ENCODE data around the gene NFXL1.
"Not testable (repeated sequence)": the region's sequence is repeated elsewhere in the genome, so short reads cannot be mapped to it uniquely, and the experiment has no call there.

Gene NFXL1

DNA sequence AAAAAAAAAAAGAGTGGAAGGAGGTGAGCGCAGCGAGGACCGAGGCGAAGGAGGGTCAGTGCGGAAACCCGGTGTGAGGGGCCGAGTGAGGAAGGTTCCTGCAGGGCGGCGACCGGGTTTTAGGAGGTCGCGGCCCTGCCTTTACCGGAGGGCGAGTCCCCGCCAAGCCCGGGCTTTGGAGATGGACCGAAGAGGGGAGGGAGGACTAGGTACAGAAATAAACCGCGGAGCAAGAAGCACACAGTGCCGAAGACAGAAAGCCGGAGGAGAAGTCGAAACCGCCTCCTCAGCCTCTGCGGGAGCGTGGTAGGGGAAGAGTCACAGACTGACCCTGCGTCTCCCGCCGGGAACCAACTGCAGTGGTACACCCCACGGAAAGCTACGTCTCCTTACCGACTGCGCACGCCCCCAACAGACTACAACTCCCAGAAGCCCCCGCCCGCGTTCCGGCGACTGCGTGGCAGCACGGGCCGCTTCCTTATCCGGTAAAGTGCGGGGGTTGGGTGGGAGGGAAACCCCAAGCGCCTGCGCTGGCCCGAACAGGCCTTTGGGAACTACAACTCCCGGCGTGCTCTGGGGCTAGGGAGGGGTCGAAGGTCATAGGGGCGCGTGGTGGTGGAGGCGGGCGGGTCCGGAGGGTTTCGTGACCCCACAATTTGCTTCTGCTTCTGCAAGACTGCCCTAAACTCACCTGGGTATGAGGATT, at the start of gene NFXL1:
Gene NFXL1 (minus strand): TSS at position 364 of the 706 bp plus-strand sequence. CDS start 380 bp downstream, outside the sequence.
- H3K9ac ChIP-seq (ENCODE audit: low read depth, low read length): peak within 1 kb of the TSS; percentile 99

DNA sequence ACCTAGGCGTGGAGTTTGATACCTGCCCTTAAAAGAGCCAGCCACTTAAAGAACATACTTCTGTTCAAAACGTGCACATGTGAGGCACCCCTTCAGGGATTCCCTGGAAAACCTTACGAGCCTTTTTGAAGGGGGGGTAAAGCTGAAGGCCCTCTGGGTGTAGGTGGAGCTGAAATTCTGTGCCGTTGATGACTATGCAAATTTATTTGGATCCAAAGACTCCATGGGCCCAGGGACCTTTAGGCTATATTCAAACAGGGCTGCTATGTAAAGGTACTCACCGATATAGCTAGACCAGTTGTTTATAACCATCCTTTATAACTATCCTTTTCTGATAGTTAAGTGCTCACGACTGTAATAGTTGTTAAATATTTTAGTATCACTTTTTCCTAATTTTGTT, 40.3 kb upstream of the NFXL1 start:
- Histone ChIP-seq H3K36me3 (ENCODE audit: insufficient read depth, low read length) (no peaks in the 10 kb centered on the region), H3K9ac (ENCODE audit: low read depth, low read length) (no peak overlapping the region), H3K9me3 (ENCODE audit: control insufficient read depth, insufficient read depth, low read length) (0 out of 2 replicates have a peak, but pooled peaks cover 3% of the 10 kb centered on the region), H3K4me1 (ENCODE audit: insufficient read depth, low read length) (no peaks in the 10 kb centered on the region)

More for the DNA sequence above, at the start of gene NFXL1:
- no peaks in the 10 kb centered on the region for H3K36me3 ChIP-seq (ENCODE audit: insufficient read depth, low read length)
- H3K9me3 ChIP-seq (ENCODE audit: control insufficient read depth, insufficient read depth, low read length): no peaks in the 10 kb centered on the region
- no peaks in the 10 kb centered on the region; the same call in 1 of the 2 replicates for H3K4me1 ChIP-seq (ENCODE audit: insufficient read depth, low read length)

DNA sequence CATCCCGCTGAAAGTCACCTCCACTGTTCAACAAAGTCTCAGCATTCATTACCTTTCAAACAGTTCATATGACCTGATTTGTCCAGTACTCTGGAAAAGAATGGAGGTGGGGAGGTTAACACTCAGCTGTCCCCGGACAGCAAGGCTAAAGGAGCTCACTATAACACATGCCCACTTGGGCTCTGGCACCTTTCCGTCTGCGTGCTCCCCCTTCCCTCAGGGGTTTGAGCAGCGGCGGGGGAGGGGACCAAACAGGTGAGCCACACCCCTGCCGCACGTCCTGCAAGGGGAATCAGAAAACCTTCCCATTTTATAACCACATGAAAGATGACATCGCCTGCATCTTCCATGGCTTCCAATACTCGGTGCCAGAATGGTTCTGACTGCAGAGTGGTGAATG, 39.9 kb upstream of the NFXL1 start:
- Histone ChIP-seq H3K9me3 (ENCODE audit: control insufficient read depth, insufficient read depth, low read length) (0 out of 2 replicates have a peak, but pooled peaks cover 3% of the 10 kb centered on the region), H3K9ac (ENCODE audit: low read depth, low read length) (no peak overlapping the region), H3K4me1 (ENCODE audit: insufficient read depth, low read length) (no peaks in the 10 kb centered on the region), H3K36me3 (ENCODE audit: insufficient read depth, low read length) (no peaks in the 10 kb centered on the region)

DNA sequence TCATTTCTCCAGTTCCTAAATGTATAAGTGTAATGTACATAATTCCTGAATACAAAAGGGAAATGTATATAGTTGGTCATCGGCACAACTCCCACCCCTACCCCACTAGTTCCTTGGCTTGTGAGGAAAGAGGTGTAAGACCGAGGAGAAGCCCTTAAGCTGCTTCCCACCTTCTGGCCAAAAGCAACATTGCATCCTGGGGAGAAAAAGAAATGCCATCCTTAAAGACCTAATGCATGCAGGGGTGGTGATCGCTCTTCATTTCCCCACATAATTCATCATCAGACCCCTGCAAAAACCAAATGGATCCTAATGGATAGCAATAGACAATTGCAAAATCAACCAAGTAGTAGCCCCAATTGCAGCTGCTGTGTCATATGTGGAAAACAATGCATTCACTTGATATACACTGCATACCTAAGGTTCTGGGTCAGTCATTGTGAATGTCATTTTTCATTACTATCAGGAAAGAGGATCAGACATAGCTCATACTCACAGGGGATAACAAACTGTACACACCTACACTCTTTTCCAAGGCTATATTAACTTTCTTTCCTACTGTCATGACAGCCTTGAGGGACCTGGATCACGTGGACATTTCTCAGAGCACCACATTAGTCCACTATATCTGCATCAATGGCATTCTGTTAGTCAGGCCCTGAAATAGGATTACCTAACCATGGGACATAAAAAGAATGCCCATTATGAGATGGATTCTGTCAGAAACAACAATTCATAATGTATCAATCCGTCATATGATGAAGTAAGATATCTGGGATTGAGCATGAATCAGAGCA, 31.7 kb upstream of the NFXL1 start:
- Histone ChIP-seq H3K4me1 (ENCODE audit: insufficient read depth, low read length) (0 out of 2 replicates have a peak, but pooled peaks cover 3% of the 10 kb centered on the region), H3K9me3 (ENCODE audit: control insufficient read depth, insufficient read depth, low read length) (no peaks in the 10 kb centered on the region), H3K36me3 (ENCODE audit: insufficient read depth, low read length) (no peaks in the 10 kb centered on the region)

DNA sequence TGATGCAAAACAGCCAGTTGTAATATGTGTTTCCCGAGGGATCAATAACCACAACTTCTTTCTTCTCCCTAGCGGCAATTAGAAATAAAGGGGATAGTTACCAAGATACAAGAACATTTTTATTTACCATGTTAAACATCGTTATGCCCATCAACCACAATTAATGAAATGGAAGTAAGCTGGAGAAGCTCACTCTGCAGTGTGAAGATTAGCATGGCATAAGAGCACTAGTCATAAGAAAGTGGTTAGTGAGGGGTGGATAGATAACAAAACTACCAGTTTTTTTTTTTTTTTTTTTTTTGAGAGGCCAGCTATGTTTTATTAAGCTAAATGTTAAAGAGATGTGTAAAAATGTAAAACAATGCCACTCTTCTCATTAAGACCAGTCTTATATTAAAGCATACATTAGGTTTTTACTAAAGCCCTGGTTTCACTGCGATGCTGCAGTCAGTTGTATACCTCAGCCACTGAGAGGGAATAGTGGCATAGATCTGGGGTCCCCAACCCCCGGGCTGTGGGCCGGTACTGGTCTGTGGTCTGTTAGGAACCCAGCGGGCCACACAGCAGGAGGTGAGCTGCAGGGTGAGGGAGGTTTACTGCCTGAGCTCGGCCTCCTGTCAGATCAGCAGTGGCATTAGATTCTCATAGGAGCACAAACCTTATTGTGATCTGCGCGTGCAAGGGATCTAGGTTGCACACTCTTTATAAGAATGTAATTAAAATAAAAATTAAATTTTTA, 27.9 kb upstream of the NFXL1 start:
- no peaks in the 10 kb centered on the region for H3K36me3 ChIP-seq (ENCODE audit: insufficient read depth, low read length)
- no peak overlapping the region for H3K9ac ChIP-seq (ENCODE audit: low read depth, low read length)
- H3K9me3 ChIP-seq (ENCODE audit: control insufficient read depth, insufficient read depth, low read length): no peaks in the 10 kb centered on the region
- H3K4me1 ChIP-seq (ENCODE audit: insufficient read depth, low read length): 0 out of 2 replicates have a peak, but pooled peaks cover 3% of the 10 kb centered on the region

More for the DNA sequence above, 31.7 kb upstream of the NFXL1 start:
- H3K9ac ChIP-seq (ENCODE audit: low read depth, low read length): no peak overlapping the region

DNA sequence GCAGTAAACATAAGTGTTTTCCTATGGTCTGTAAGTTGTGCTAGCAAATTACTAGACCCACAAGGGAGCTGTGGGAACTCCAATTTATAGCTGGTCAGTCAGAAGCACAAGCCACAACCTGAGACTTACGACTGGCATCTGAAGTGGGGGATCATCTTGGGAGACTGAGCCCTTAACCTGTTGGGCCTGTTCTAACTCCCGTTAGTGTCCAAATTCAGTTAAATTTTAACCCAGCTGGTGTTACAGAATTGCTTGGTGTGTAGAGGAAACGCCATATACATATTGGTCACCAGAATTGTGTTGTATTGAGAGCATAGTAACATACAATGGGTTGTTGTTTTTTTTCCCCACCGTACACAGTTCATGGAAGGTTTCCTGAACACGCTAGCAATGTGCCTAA, 25.1 kb upstream of the NFXL1 start:
- H3K9ac ChIP-seq (ENCODE audit: low read depth, low read length): no peak overlapping the region
- no peaks in the 10 kb centered on the region for H3K9me3 ChIP-seq (ENCODE audit: control insufficient read depth, insufficient read depth, low read length)
- H3K4me1 ChIP-seq (ENCODE audit: insufficient read depth, low read length): 0 out of 2 replicates have a peak, but pooled peaks cover 3% of the 10 kb centered on the region

DNA sequence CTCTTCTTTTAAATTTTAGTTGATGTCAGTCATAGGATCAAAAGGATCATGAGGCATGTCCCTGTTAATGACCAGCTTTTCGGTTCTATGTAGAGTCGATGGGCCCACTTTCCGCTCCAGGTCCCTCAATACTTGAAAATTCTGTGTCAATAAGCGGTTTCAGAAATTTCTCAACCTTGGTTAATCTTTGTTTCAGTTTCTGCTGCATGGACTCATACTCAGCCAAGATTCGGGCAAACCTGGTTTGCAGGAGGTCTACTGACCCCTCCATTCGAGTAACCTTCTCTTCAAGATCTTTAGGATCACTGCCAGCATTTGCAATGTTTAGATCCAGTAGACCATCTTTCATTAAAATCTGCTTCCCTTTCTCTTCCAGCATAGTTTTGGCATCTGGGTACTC, 22.0 kb upstream of the NFXL1 start:
- H3K4me1 ChIP-seq (ENCODE audit: insufficient read depth, low read length): no peaks in the 10 kb centered on the region
- no peaks in the 10 kb centered on the region for H3K9me3 ChIP-seq (ENCODE audit: control insufficient read depth, insufficient read depth, low read length)
- no peaks in the 10 kb centered on the region for H3K36me3 ChIP-seq (ENCODE audit: insufficient read depth, low read length)
- no peak overlapping the region for H3K9ac ChIP-seq (ENCODE audit: low read depth, low read length)

More for the DNA sequence above, 25.1 kb upstream of the NFXL1 start:
- no peaks in the 10 kb centered on the region for H3K36me3 ChIP-seq (ENCODE audit: insufficient read depth, low read length)

DNA sequence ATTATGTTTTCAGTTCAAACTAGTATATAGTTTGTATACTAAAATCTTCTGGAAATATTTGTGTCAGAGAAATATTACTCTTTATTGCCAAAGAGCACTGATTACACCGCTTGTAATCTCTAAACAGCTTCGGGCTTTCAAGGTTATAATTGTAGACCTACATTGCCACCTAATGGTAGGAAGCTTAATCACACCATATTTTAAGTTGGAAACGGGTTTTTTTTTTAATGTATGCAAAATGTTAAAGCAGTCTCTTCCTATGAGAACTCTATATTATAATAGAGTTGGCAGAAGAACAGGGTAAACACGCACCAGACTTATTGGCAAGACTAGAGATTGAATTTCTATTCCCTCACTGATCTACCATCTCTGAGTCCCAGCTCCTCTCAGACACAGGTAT, 19.5 kb upstream of the NFXL1 start:
- H3K9me3 ChIP-seq (ENCODE audit: control insufficient read depth, insufficient read depth, low read length): no peaks in the 10 kb centered on the region
- H3K9ac ChIP-seq (ENCODE audit: low read depth, low read length): no peak overlapping the region
- H3K36me3 ChIP-seq (ENCODE audit: insufficient read depth, low read length): no peaks in the 10 kb centered on the region
- no peaks in the 10 kb centered on the region for H3K4me1 ChIP-seq (ENCODE audit: insufficient read depth, low read length)

DNA sequence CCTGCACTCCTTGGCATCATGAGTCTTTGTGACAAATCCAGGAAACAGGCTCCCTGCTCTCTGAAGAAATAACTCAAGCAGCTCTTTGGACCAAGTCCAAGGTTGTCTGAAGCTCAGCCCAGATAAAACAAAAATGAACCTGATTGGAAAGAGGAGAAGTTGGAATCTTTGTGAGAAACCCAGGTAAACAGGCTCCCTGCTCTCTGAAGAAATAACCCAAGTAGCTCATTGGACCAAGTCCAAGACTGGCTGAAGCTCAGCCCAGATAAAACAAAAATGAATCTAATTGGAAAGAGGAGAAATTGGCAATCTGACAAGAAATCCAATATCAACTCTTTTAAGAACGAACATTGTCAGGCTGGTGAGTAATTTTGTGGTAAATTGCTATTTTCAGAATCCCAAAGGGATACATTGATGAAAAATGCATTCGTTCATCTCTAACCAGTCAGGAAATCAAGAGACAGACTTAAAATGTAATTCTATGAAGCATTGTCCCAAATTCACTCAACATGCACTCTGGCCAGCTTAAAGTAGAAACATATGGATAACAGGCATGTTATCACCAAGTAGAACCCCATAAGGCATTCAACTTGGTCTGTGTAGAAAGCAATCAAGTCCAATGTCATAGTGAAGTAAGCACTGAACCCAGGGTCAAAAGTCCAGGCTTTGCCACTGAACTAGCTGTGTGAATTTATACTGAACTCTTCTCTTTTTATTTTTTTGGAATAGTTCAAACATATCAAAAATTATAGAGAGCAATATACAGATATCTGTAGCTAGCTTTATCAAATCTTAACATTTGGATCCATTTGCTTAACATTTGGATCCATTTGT, 16.8 kb upstream of the NFXL1 start:
- Histone ChIP-seq H3K36me3 (ENCODE audit: insufficient read depth, low read length) (no peaks in the 10 kb centered on the region), H3K9ac (ENCODE audit: low read depth, low read length) (no peak overlapping the region), H3K4me1 (ENCODE audit: insufficient read depth, low read length) (no peaks in the 10 kb centered on the region), H3K9me3 (ENCODE audit: control insufficient read depth, insufficient read depth, low read length) (no peaks in the 10 kb centered on the region)

DNA sequence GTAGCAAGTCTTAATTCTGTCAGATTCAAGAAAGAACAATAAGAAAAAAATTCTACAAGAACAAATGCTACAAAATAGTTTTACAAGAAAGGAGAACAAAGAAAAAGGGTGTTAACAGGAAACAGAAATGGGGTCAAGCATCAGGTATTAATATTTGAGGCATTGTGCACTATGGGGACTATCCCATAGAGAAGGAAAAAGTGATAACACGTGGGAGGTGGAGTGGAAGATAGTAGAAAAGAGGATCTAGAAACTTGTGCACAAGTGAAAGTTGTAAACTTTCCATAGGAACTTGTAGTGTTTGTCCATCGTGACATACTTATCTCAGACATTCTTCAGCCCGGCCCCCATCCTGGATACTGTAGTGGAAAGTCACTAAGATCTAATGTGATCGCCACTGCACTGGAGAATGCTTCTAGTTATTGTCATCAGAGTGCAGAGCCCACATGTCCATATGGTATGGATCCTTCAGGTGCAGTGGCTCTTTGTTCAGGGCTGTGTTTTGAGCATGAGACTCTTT, 15.4 kb upstream of the NFXL1 start:
- Histone ChIP-seq H3K36me3 (ENCODE audit: insufficient read depth, low read length) (no peaks in the 10 kb centered on the region), H3K9me3 (ENCODE audit: control insufficient read depth, insufficient read depth, low read length) (no peaks in the 10 kb centered on the region), H3K4me1 (ENCODE audit: insufficient read depth, low read length) (no peaks in the 10 kb centered on the region), H3K9ac (ENCODE audit: low read depth, low read length) (no peak overlapping the region)

DNA sequence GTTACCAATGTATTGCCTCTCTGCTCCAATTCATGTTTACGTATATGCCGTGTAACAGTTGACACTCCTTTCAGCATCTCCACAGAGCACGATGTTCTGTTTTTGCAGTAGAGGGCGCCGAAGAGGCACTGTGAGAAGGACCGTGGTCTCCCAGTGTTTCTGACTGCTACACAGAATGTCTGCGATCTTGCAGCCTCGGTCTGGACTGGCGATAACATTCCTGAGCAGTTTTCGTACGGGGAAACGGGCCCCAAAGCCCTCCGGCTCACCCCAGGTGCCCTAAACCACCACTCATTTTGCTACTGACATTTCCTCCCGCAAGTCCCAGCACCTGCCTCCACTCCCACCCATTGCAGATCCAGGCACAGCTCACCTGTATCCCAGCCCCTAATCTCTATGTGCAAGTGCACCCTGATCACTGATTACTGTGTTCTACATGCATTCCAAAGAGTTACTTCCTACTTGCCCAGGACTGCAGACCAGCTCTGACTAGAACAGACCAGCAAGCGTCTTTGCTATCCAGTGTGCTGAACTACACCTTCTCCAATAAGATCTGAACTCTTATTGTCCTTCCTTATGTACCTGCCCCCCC, 12.4 kb upstream of the NFXL1 start:
- H3K9ac ChIP-seq (ENCODE audit: low read depth, low read length): peak overlapping the region; percentile 37; the same call in 1 of the 2 replicates
- no peaks in the 10 kb centered on the region for H3K36me3 ChIP-seq (ENCODE audit: insufficient read depth, low read length)
- no peaks in the 10 kb centered on the region for H3K9me3 ChIP-seq (ENCODE audit: control insufficient read depth, insufficient read depth, low read length)
- H3K4me1 ChIP-seq (ENCODE audit: insufficient read depth, low read length): no peaks in the 10 kb centered on the region; the same call in 1 of the 2 replicates

DNA sequence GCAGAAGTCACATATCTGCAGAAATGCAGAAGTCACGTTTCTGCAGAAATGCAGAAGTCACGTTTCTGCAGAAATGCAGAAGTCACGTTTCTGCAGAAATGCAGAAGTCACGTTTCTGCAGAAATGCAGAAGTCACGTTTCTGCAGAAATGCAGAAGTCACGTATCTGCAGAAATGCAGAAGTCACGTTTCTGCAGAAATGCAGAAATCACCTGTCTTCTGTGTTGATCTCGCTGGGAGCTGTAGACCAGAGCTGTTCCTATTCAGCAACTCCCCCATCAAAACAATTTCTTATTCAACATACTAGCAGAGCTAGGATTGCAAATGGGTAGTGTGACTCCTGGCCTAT, 8.9 kb upstream of the NFXL1 start:
- not testable (repeated sequence) for H3K9ac ChIP-seq (ENCODE audit: low read depth, low read length); H3K36me3 ChIP-seq (ENCODE audit: insufficient read depth, low read length); H3K4me1 ChIP-seq (ENCODE audit: insufficient read depth, low read length); H3K9me3 ChIP-seq (ENCODE audit: control insufficient read depth, insufficient read depth, low read length)

DNA sequence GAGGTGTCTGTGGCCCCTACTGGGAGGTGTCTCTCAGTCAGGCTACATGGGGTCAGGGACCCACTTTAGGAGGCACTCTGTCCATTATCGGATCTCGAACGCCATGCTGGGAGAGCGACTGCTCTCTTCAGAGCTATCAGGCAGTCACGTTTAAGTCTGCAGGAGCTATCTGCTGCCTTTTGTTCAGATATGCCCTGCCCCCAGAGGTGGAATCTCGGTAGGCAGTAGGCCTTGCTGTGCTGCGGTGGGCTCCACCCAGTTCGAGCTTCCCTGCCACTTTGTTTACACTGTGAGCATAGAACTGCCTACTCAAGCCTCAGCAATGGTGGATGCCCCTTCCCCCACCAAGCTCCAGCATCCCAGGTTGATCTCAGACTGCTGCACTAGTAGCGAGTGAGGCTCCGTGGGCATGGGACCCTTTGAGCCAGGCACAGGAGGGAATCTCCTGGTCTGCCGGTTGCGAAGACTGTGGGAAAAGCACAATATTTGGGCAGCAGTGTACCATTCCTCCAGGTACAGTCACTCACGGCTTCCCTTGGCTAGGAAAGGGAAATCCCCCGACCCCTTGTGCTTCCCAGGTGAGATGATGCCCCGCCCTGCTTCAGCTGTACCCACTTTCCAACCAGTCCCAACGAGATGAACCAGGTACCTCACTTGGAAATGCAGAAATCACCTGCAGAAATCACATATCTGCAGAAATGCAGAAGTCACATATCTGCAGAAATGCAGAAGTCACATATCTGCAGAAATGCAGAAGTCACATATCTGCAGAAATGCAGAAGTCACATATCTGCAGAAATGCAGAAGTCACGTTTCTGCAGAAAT, 8.3 kb upstream of the NFXL1 start:
- H3K9ac ChIP-seq (ENCODE audit: low read depth, low read length); H3K4me1 ChIP-seq (ENCODE audit: insufficient read depth, low read length); H3K9me3 ChIP-seq (ENCODE audit: control insufficient read depth, insufficient read depth, low read length); H3K36me3 ChIP-seq (ENCODE audit: insufficient read depth, low read length): not testable (repeated sequence)

Data from ES-I3 (cell line).